Measurements from ENCODE around the gene HDDC2. TPM values are rescaled to one million over a fixed set of nuclear protein-coding genes. Genes with fewer than 3 reads are reported as not detected.

The HDDC2 gene
- total RNA-seq, result 10 to 100 TPM; 66.9 to 85.3 (median 70.3) TPM

GRCh38 chr6:125301435-125302391 is at the start of gene HDDC2:
HDDC2 (minus strand) TSS chr6:125301967; CDS start chr6:125301932, 35 bp downstream.
- TF ChIP-seq CTCF (IDR thresholded peaks at IDR 0.05; ENCODE audit: low read depth), result no peak

GRCh38 chr6:125346926-125347563 is 45.3 kb upstream of the HDDC2 start:
- TF ChIP-seq CTCF (IDR thresholded peaks at IDR 0.05; ENCODE audit: low read depth), result no peak

- no peak for TF ChIP-seq CTCF (IDR thresholded peaks at IDR 0.05; ENCODE audit: low read depth)
These were observed 44.6 kb upstream of the HDDC2 start for GRCh38 chr6:125346201-125346925.

- no peak for TF ChIP-seq CTCF (IDR thresholded peaks at IDR 0.05; ENCODE audit: low read depth)
These were observed 39.7 kb upstream of the HDDC2 start for GRCh38 chr6:125341460-125341859.

- no peak for TF ChIP-seq CTCF (IDR thresholded peaks at IDR 0.05; ENCODE audit: low read depth)
These were observed 39.2 kb upstream of the HDDC2 start for GRCh38 chr6:125340991-125341390.

- TF ChIP-seq CTCF (IDR thresholded peaks at IDR 0.05; ENCODE audit: low read depth), result no peak
These were observed 38.5 kb upstream of the HDDC2 start for GRCh38 chr6:125340175-125340835.

Data from subcutaneous adipose tissue (tissue), 4 donors.